ENCODE results near the gene CHIT1.

GRCh38 chr1:203190949-203191348 is 38.5 kb downstream of the CHIT1 start:
- no peak for TF ChIP-seq CTCF (IDR thresholded peaks at IDR 0.05; ENCODE audit: insufficient read depth, low read depth, low read length)
- TF ChIP-seq EZH2 (IDR thresholded peaks at IDR 0.05; ENCODE audit: insufficient read depth, low read length) = no peak

All from astrocyte (in vitro differentiated cells and primary cell).